OCI-LY7 (cell line): ENCODE measurements around the gene CCDC92. TPM values are rescaled to one million over a fixed set of nuclear protein-coding genes. Genes with fewer than 3 reads are reported as not detected.

Experiments used
- BruUV-seq: library from RNA; stranded (reverse); fragments of 400-500 nt; replicated peaks from 2 replicates; lab custom pipeline; 2021; lab: Mats Ljungman, UMichigan
- CTCF ChIA-PET: fragments of 300-600 bp; sonication (Branson Sonifier 250); formaldehyde crosslinking; loops from one replicate; lab custom pipeline; 2022; ENCODE audit warnings: antibody characterized with exemption; ENCODE audit not compliant: unreplicated experiment; lab: Charles Lee
- POLR2A ChIA-PET: fragments of 300-600 bp; sonication (Branson Sonifier 250); formaldehyde crosslinking; loops from one replicate; lab custom pipeline; 2022; ENCODE audit warnings: antibody characterized with exemption; lab: Charles Lee
- DNase-seq: peaks from one replicate; pipeline ENCODE4 v3.0.0-alpha.2; 2015; ENCODE audit warnings: low spot score
- H2AFZ ChIP-seq: fragments of 200-600 bp; sonication (generic), shearing (Covaris generic); 2 replicates; pipeline ENCODE4 v1.6.1; 2014; ENCODE audit warnings: mild to moderate bottlenecking, antibody characterized with exemption, low read length, moderate library complexity
- H3K27ac ChIP-seq: fragments of 200-600 bp; sonication (generic); 2 replicates; pipeline ENCODE4 v1.5.1; 2014; ENCODE audit warnings: mixed run types, low read depth, mild to moderate bottlenecking, moderate library complexity, low read length, inconsistent platforms; ENCODE audit not compliant: poor library complexity, severe bottlenecking
- H3K36me3 ChIP-seq: fragments of 200-600 bp; sonication (generic); 2 replicates; pipeline ENCODE4 v1.6.1; 2014; ENCODE audit warnings: mild to moderate bottlenecking, antibody characterized with exemption, low read length, moderate library complexity, mixed read lengths; ENCODE audit not compliant: insufficient read depth
- H3K4me1 ChIP-seq: fragments of 200-600 bp; sonication (generic); 2 replicates; pipeline ENCODE4 v1.5.1; 2014; ENCODE audit warnings: mild to moderate bottlenecking, low read length; ENCODE audit not compliant: insufficient read depth, poor library complexity, severe bottlenecking
- H3K4me2 ChIP-seq: fragments of 200-600 bp; sonication (generic); 2 replicates; pipeline ENCODE4 v1.6.1; 2014; ENCODE audit warnings: mild to moderate bottlenecking, low read length
- H3K4me3 ChIP-seq: fragments of 200-600 bp; sonication (generic); 2 replicates; pipeline ENCODE4 v1.5.1; 2014; ENCODE audit warnings: mild to moderate bottlenecking, low read depth, low read length; ENCODE audit not compliant: poor library complexity, severe bottlenecking
- H3K79me2 ChIP-seq: fragments of 200-600 bp; sonication (generic); 2 replicates; pipeline ENCODE4 v1.6.1; 2016; ENCODE audit warnings: low read depth, mild to moderate bottlenecking, low read length, moderate library complexity, mixed read lengths; ENCODE audit not compliant: insufficient read depth
- H3K9me2 ChIP-seq: fragments of 200-600 bp; sonication (generic); 2 replicates; pipeline ENCODE4 v1.6.1; 2016; ENCODE audit warnings: mild to moderate bottlenecking, low read length, mixed read lengths; ENCODE audit not compliant: insufficient read depth
- H3K9me3 ChIP-seq: fragments of 200-600 bp; sonication (generic); 2 replicates; pipeline ENCODE4 v1.6.1; 2014; ENCODE audit warnings: mild to moderate bottlenecking, mixed run types, low read length, mixed read lengths
- H4K20me1 ChIP-seq: fragments of 200-600 bp; sonication (generic); 2 replicates; pipeline ENCODE4 v1.6.1; 2014; ENCODE audit warnings: mild to moderate bottlenecking, antibody characterized with exemption, low read length, moderate library complexity, mixed read lengths; ENCODE audit not compliant: insufficient read depth
- CTCF ChIP-seq: fragments of 200-600 bp; sonication (generic); conservative IDR thresholded peaks from 2 replicates; pipeline ENCODE4 v1.5.1; 2014; ENCODE audit warnings: mild to moderate bottlenecking, antibody characterized with exemption, low read length, moderate library complexity, mixed read lengths
- EZH2phosphoT487 ChIP-seq: fragments of 200-600 bp; sonication (generic); IDR thresholded peaks from 2 replicates; pipeline ENCODE4 v1.6.1; 2018; ENCODE audit warnings: low read depth, borderline replicate concordance, mild to moderate bottlenecking, mixed run types, antibody characterized with exemption, low read length, moderate library complexity, mixed read lengths
- intact Hi-C: fragments of 100-400 bp; cut with micrococcal nuclease; formaldehyde crosslinking; loops from one replicate; pipeline ENCODE4 v1.10.0; 2022; ENCODE audit not compliant: unreplicated experiment
- total RNA-seq, 2 experiments: library from RNA; depleted of rRNA in 1 of 2; stranded (reverse); fragments of >200 nt in 1 of 2; shearing (Covaris generic) in 1 of 2; gene quantifications; 2 replicates each; pipeline ENCODE4 v1.2.3, GENCODE V29; 2014 to 2022

The CCDC92 gene
- total RNA-seq, 2 experiments from 2014 or later, result 3.1 to 12.3 TPM

- Histone ChIP-seq H3K79me2 (no peaks in the 10 kb centered on the region), H4K20me1 (no peaks in the 10 kb centered on the region; the same call in 1 of the 2 replicates), H3K9me2 (no peaks in the 10 kb centered on the region), H2AFZ (no peak overlapping the region), H3K36me3 (peaks cover 66% of the 10 kb centered on the region), H3K4me2 (no peak overlapping the region), H3K4me1 (peaks cover 10% of the 10 kb centered on the region), H3K9me3 (no peaks in the 10 kb centered on the region), H3K4me3 (no peak overlapping the region), H3K27ac (no peak overlapping the region)
- TF ChIP-seq CTCF, result no peak
- TF ChIP-seq EZH2phosphoT487, result no peak
- BruUV-seq, result no TSS peak
- intact Hi-C loops, result no loop called here
- DNase-seq, result no peak
- ChIA-PET CTCF (no interaction called here), POLR2A (no interaction called here)
Observed at GRCh38 chr12:123998344-123998990, 25.8 kb upstream of the CCDC92 start.

GRCh38 chr12:123997908-123998307 lies 25.3 kb upstream of the CCDC92 start:
- H2AFZ ChIP-seq, result no peak overlapping the region
- intact Hi-C loops, result no loop called here
- H4K20me1 ChIP-seq, result no peaks in the 10 kb centered on the region; the same call in 1 of the 2 replicates
- CTCF ChIA-PET, result no interaction called here
- no peak for DNase-seq
- POLR2A ChIA-PET, result no interaction called here
- peaks cover 71% of the 10 kb centered on the region for H3K36me3 ChIP-seq
- no peaks in the 10 kb centered on the region for H3K9me3 ChIP-seq
- peaks cover 10% of the 10 kb centered on the region for H3K4me1 ChIP-seq
- no peaks in the 10 kb centered on the region for H3K9me2 ChIP-seq
- TF ChIP-seq CTCF (no peak), EZH2phosphoT487 (no peak)
- no peak overlapping the region for H3K27ac ChIP-seq
- H3K4me3 ChIP-seq, result no peak overlapping the region
- BruUV-seq, result no TSS peak
- no peaks in the 10 kb centered on the region for H3K79me2 ChIP-seq
- no peak overlapping the region for H3K4me2 ChIP-seq
